IPS-18a (cell line): ENCODE measurements around the gene UNC5C.

Experiments
- H3K27ac ChIP-seq: one replicate; pipeline ENCODE4 v1.5.1; 2013; ENCODE audit warnings: low read length
- H3K27me3 ChIP-seq: one replicate; pipeline ENCODE4 v1.6.1; 2013; ENCODE audit warnings: mild to moderate bottlenecking, low read length; ENCODE audit not compliant: control insufficient read depth, insufficient read depth
- H3K36me3 ChIP-seq: one replicate; pipeline ENCODE4 v1.6.1; 2013; ENCODE audit warnings: low read depth, low read length; ENCODE audit not compliant: control insufficient read depth
- H3K4me1 ChIP-seq: one replicate; pipeline ENCODE4 v1.6.1; 2013; ENCODE audit warnings: low read depth, low read length; ENCODE audit not compliant: control insufficient read depth
- H3K4me3 ChIP-seq: one replicate; pipeline ENCODE4 v1.5.1; 2013; ENCODE audit warnings: low read length
- H3K9ac ChIP-seq: one replicate; pipeline ENCODE4 v1.6.1; 2013; ENCODE audit warnings: mild to moderate bottlenecking, low read length, moderate library complexity
- H3K9me3 ChIP-seq: one replicate; pipeline ENCODE4 v1.6.1; 2013; ENCODE audit warnings: low read depth, low read length; ENCODE audit not compliant: control insufficient read depth

The UNC5C gene

DNA sequence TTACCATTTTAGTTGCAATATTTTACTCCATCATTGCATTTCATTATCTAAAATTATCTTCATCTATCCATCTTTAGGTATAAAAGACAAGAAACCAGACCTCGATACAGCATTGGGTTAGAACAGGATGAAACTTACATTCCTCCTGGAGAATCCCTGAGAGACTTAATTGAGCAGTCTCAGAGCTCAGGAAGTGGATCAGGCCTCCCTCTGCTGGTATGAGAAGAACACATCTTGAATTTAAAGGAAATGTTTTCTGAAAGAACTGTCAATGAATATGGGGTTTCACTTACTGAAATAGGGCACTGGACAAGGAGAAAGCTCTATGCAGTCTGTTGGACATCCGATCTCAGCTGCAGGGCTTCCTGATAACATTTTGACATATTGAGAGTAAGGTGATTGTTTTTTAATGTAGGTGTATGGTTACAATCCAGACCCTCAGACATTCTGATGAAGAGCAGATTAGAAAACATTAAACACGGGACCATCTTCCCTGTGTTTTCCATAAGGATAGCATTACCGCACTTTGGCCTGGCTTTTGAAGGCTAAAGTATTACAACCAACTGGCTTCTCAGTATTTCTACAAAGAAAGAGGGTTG is 423.8 kb downstream of the UNC5C start:
- Histone ChIP-seq H3K9me3 (no peaks in the 10 kb centered on the region), H3K4me3 (no peak overlapping the region), H3K27me3 (no peaks in the 10 kb centered on the region), H3K27ac (no peak overlapping the region), H3K9ac (no peak overlapping the region), H3K36me3 (no peaks in the 10 kb centered on the region), H3K4me1 (no peaks in the 10 kb centered on the region)

DNA sequence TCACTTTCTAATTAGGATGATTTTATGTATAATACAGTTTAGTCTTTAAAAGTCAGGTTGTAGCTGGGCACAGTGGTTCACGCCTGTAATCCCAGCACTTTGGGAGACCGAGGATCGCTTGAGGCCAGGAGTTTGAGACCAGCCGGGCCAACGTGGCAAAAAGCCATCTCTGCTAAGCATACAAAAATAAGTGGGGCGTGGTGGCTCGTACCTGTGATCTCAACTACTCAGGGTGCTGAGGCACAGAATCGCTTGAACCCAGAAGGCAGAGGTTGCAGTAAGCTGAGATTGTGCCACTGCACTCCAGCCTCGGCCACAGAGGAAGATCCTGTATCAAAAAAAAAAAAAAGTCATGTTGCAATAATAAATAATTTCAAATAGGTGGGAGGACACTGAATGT is 426.8 kb downstream of the UNC5C start:
- no peaks in the 10 kb centered on the region for H3K9me3 ChIP-seq
- no peak overlapping the region for H3K9ac ChIP-seq
- no peaks in the 10 kb centered on the region for H3K27me3 ChIP-seq
- no peak overlapping the region for H3K4me3 ChIP-seq
- H3K4me1 ChIP-seq, result no peaks in the 10 kb centered on the region
- no peaks in the 10 kb centered on the region for H3K36me3 ChIP-seq
- no peak overlapping the region for H3K27ac ChIP-seq

DNA sequence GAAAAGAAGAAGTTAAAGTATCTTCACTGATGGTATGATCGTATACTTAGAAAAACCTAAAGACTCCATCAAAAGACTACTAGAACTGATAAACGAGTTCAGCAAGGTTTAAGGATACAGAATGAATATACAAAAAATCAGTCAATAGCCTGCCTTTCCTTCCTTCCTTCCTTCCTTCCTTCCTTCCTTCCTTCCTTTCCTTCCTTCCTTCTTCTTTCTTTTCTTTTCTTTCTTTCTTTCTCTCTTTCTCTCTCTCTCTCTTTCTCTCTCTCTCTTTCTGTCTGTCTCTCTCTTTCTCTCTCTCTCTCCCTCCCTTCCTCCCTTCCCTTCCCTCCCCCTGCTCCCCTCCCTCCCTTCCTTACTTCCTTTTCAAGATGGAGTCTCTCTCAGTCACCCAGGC is 428.3 kb downstream of the UNC5C start:
- H3K36me3 ChIP-seq, result no peaks in the 10 kb centered on the region

DNA sequence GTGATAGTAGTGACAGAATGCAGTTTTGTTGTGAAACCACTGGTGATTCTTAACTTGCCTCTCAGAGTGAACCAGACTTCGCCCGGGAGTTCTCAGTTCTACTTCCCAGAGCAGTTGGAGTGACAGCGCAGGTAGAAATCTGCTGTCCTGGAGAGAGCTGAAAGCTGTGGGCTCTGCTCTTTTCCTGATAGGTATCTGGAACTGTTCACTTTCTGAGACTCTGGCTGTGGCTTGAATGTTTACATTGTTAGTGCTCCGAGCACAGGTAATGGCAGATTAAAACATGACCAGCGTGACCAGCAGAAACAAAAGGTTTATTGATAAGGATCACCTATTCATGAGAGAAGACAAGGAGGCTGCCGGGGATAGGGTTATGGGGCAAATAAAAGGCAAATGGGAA is 430.3 kb downstream of the UNC5C start:
- no peaks in the 10 kb centered on the region for H3K27me3 ChIP-seq
- no peaks in the 10 kb centered on the region for H3K9me3 ChIP-seq
- no peak overlapping the region for H3K9ac ChIP-seq
- H3K27ac ChIP-seq, result no peak overlapping the region
- H3K36me3 ChIP-seq, result no peaks in the 10 kb centered on the region
- H3K4me1 ChIP-seq, result no peaks in the 10 kb centered on the region
- H3K4me3 ChIP-seq, result no peak overlapping the region

More for the DNA sequence above, 428.3 kb downstream of the UNC5C start:
- Histone ChIP-seq H3K4me1 (no peaks in the 10 kb centered on the region), H3K4me3 (no peak overlapping the region), H3K9ac (no peak overlapping the region), H3K27me3 (no peaks in the 10 kb centered on the region), H3K27ac (no peak overlapping the region), H3K9me3 (no peaks in the 10 kb centered on the region)

DNA sequence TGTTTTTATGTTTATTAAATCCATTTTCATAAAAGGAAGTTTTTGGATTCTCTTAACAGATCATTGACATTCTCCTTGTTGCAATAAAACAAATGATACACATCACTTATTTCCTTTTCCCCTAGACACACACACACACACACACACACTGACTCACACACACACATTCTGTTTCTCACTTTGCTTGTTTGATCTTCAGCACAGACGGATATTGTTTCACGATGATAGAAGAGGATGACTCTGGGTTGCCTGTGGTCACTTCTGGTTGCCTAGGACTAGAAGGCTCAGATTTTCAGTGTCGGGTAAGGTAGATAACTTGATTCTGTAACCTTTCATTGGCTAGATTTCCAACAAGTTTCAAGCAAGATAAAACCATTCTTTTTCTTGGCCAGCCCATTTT is 434.3 kb downstream of the UNC5C start:
- Histone ChIP-seq H3K27me3 (no peaks in the 10 kb centered on the region), H3K9me3 (no peaks in the 10 kb centered on the region), H3K4me3 (no peak overlapping the region), H3K36me3 (no peaks in the 10 kb centered on the region), H3K9ac (no peak overlapping the region), H3K27ac (no peak overlapping the region), H3K4me1 (no peaks in the 10 kb centered on the region)
